ENCODE results near the gene LCN1.

Gene LCN1

DNA sequence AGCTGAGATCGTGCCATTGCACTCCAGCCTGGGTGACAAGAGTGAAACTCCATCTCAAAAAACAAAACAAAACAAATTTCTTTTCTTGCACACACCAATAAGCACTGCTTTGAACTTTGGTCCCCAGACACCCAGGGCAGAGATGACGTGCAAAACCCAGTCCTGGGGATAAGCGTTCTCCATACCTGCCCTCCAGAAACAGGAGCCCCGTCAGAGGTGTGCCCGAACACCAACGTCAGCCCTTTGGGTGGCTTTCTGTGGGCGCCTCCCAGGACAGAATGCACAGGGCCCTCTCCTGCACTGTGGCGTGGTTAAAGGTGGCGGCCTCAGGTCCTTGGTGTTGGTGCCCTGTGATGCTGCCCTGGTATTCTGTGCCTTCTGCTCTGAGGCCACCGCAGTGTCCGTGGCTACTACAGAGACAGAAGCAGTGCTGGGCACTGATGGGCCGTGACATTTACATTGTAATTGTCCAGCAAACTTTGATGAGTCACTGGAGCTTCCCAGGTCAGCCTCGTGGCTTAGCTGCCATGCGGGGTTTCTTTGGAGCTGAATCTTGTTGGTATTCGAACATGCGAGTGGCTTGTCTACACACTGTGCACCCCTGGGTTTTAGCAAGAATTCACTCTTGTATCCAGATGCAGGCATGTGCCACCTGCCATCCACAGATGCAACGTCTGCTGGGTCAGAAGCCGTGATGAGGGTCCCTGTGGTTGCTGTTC, 31.9 kb upstream of the LCN1 start:
- no peak for DNase-seq

DNA sequence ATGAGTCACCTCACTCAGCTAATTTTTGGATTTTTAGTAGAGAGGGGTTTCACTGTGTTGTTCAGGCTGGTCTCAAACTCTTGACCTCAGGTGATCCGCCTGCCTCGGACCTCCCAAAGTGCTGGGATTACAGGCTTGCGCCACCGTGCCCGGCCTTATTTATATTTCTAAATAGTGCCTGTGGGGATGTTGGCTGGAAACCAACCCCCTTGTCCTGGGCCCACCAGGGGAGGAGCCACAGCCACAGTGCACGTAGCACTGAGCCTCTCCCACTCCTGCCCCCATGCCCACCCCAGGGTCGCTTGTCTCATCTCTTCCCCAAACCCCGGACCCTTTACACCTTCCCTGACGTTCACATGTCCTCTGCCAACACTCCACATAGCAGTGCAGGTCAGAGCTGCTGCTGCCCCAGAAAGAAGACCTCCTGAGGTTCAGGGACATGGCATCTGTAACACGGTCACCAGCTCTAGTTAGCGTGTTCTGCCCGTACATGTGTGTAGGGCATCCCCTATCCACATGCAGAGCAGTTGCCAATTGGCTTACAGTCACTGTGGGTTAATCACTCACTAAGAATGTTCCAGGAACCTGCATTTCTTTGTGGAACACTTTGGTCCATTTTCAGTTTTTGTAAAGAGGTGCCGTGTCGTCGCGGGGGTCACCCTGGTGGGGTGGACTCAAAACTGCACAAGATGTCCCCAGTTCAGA, 30.9 kb upstream of the LCN1 start:
- DNase-seq: no peak

DNA sequence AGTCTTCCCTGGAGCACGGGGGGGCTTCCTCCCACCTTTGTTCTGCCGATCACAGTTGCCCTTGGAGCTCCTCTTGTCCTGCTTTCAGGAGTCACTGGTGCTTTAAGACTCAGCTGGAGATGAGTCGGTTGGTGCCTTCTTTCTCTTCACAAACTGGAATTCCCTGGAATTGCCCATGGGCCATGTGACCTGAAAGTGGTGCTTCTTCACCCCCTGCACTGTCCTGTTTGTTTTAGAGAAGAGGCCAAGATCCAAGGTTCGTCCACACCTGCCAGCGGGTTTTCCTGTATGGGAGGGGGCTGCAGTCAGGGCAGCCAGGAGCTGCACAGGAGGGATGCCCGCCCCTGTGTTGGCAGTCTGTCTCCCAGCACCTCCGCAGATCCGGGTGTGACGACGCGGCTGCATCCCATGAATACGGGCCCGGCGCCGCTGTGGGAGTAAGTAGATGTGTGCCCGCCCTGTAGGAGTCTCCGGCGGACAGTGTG, 30.2 kb upstream of the LCN1 start:
- no peak for DNase-seq

DNA sequence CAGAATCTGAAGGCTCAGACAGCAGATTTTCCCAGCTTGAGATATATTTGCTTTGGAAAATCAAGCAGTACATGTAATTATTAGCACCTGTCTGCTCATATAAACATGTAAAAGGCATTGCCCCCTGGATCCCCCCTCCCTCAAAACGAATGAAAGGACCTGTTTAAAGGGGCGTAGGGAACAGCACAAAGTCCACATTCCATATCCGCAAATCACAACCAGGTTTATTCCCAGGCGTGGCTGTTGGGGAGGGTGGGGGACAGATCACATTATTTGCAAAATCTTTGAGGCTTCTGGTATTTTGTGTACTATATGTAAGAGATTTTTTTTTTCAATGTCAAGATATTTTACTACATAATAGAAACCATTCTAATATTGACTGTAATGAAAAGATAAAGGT, 29.5 kb upstream of the LCN1 start:
- DNase-seq: no peak

DNA sequence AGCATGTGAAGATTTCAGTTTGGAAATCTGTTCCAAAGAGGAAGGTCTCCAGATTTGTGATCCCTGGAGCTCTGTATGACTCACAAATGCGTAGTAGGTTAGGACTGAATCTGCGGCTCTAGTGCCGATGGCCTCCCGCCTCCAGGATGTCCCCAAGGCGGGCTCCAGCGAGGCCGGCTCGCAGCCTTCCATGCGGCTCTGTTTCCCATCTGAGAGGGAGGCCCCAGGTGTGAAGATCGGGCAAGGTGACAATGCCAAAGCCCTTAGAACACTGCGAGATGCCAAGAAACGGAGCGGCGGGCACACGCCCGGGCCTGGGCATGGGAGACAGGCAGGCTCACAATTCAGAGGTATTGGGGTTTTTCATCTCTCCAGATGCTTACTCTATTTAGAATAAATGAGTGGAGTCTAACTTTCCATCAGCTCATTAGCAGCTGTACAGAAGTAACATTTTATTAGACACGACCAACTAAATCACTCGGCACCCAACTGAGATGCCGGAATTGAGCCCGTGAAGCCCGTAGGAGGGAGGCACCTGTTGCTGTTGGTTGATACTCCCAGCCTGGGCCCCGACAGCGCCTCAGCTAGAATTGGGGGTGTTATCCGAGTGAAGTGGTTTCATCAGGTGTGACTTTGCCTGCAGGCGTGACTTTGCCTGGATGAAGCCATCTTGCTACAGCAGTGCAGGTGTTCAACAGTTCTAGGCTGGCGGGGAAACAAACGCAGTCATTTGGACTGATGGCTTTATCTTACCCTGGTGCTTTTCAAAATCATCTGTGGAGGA, 28.2 kb upstream of the LCN1 start:
- DNase-seq: no peak

DNA sequence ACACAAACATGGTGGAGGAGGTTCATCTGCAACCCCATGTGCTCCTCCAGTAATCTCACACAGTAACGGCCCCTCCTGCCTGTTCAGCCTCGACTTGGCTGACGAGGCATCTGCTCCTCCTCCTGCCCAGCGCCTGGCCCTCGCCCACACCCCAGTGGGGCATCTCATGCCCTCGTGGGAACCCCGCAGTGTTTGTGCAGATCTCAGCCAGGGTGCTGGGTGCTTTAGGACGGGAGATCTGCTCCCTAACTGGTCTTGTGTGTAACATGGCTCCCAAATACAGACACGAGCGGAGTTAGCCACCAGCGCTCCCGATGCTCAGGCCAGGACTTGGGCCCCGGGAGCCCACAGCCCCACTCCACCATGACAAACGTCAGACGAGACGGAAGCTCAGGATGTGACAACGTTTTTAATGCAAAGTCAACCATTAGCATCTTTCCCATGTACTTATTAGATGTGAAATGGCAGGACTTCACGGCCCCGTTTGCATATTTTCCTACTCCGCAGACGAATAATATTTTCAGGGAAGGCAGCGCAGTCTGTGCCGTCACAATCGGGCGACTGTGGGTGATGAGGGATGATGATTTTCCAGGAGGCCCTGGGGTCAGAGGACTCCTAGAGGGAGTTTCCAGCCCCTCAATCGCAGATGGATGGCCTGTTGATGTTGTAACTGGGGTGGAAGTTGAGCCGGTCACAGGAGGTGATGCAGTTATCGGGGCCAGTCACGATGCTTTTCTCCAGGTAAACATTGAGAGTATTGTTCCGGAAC, 26.3 kb upstream of the LCN1 start:
- no peak for DNase-seq

DNA sequence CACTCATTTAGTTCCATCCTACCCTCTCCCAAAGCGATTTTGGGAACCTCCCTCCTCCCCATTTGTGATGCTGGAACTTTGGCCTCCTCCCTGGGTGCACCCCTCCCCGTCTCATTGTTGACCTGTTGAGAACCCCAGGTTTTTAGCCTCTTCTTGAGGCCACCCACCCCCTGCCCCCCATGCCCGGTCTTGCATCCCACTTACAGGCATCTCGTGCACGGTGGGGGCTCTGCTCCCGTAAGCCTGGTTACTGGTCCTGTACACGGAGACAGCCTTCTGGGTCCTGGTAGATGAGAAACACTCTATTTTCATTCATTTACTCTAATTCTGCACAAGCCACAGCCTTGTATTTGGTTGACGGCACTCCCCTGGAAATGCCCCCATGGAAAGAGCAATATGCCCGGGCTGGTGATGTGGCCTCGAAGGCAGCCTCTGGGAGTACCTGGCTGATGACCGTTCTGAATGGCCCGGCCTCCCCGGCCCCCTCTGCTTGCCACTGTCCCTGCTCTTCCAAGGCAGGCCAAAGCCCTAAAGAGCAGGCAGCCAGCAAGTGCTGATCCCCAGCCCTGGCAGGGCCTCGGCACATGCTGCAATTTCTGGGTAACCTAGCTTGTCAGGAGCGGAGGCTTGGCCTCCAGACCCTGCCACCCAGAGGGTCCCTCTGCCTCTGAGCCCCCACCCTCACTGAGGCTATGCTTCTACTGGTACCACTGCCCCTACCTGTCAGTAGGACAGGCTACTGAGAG, 22.7 kb upstream of the LCN1 start:
- no peak for DNase-seq

DNA sequence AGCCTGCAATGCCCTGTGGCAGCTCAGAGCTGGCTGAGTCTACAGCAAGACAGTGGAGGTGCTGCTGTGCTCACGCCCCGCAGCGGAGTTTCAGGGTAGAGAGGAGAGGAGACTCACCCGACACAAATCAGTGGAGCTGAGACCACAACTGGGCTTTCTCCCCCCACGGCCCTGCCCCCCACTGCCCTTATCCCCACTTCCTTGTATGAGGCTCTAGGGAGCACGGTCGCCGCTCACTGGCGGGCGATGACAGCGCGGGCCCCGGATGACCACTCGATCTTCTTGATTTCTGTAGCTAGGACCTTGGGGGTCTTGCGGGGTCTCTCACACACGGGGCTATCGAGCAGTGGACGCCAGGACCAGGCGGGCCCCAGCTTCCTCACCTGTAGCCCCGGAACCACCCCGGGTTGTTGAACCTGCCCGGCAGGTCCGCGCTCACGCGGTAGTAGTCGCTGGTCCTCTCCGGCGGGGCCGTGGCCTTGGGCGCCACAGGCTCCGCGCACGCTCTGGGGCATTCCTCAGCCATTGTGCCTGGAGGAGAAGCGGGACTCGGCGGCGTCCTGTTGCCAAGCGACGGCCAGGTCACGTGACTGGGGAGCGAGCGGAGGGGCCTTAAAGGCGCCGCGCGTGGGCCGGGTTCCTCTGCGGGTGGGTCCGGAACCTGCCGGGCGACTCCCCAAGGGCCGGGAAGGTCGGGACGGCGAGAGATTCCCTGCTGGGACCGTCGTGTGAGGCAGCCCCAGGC, 21.7 kb upstream of the LCN1 start:
- peak; percentile 94 for DNase-seq

DNA sequence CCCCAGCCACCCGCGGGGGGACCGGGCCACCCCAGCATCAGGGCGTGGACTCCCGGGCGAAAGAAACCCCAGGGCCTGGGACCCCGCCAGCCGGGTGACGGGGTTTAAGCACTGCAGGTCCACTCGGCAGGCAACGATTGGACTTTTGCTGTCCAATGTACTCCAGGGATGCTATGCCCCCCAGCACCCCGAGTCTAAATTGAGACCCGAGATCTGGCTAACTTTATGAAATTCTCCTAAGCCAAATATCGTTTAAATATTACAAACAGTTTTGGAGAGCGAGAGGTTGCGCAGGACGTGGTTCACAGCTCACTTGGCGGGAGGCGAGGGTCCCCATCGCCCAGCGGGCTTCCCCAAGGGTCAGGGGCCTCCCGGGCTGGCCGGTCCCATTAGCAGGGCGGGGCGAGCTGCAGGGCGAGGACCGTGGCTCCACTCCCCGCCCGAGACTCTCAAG, 21.1 kb upstream of the LCN1 start:
- DNase-seq: no peak

DNA sequence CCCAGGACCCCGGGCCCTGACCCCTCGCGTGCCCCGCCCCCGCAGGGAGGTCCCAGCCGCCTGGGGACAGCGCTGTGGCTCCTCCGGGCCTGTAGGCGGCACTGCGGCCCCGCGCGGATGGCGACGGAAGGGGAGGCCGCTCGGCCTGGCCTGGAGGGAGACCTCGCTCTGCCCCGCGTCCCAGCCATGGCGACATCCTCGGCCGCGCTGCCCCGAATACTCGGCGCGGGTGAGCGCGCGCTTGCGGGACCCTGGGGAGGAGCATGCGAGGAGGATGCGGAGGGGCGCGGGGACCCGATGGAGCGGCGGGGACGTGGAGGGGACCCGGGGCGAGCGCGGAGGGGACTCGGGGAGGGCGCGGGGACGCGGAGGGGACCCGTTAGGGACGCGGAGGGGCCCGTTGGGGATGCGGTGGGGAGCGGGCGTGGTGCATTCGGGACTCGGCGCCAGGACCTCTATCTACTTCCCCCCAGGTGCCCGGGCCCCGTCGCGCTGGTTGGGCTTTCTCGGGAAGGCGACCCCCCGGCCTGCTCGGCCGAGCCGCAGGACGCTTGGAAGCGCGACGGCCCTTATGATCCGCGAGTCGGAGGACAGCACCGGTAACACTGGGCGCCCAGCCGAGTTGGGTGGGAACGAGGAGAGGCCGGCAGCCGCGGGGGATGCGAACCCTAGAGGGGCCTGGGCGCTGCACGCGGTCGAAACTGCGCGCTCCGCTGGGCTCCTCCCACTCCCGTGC, 20.5 kb upstream of the LCN1 start, which contains the start of gene MRPS2:
MRPS2 (plus strand) TSS at position 158 of the 736 bp plus-strand sequence; CDS start at position 187, 29 bp downstream.
- peak; percentile 85 for DNase-seq

DNA sequence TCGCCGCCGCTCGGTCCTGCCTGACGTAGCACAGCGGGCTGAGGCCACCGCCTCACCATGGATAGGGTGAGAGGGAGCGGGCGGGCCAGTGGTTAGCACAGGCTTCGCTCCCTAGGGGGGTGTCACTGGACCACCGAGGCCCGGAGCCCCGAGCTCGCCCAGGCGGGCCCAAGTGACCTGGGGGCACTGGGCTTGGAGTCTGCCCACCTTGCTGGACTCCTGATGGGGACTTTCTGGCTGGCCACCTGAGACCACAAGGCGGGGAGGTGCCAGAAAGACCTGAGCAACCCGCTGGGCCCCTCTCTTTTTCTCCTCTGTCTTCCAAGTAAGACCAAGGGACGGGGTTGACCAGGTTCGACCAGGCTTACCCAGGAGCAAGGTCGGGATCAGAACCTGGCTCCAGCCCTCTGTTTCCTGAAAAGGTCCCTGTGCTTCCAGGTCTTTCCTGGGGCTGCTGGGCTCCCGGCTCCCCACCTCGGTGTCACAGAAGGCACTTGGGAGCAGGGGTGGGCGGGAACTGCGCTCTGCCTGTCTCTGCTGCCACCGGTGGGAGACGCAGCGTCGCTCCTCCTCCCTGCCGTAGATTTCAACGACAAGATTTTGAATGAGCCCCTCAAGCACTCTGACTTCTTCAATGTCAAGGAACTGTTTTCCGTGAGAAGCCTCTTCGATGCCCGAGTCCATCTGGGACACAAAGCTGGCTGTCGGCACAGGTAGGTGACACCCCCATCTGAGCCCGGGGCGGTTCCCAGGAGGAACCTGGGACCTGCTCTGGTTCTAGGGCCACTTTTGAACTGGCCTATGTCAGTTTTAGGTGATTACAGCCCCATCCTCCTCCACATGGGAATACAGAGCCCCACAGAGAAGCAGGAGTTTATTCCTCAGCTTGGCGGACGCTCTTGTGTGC, 19.7 kb upstream of the LCN1 start:
- no peak for DNase-seq

DNA sequence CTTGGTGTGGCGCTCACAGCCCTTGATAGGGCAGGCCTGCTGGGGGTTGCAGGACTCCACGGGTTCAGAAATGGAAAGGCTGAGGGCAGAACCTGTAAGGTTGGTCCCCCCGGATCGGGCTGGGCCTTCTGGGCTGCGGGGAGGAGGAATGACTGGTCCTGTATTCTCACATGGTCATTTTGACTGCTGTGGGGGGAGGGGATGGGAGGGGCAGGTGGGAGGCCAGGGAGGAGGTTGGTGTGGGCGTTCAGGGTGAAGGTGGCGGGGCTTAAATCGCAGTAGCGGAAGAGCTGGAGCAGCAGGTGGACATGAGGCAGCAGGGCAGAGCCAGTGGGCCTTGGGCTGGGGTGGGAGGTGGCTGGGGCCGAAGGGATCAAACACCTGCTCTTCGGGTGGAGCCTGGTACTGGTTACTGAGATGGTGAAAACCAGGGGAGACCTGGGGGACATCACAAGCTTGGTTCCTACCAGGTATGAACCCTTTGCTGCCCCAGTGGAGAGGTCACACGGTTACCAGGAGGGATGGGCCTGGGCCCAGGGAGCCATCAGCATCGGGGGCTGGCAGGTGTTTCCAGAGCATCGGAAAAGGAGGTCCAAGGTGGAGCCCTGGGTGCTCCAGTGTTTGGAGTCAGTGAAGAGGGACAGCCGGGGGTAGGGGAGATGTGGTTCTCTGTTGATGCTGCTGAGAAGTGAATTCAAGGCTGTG, 18.9 kb upstream of the LCN1 start:
- DNase-seq: no peak

DNA sequence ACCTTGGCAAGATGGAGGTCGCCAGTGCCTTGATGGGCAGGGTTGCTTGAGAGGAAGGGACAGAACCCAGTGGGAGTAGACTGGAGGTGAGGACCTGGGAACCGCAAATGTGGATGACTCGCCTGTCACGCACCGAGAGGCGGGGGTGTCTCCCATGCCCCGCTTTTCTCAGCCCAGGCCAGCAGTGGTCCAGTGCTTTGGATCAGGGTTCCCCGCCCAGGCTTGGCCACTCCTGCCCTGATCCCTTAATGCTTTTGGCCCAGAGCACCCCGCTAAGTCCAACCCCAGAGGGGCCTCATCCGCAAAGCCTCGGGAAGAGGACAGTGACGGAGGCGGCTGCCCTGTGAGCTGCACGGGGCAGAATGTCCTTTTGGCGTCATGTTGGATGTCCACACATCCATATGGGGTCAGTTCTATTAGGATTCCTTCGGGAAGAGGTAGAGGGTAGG, 18.3 kb upstream of the LCN1 start:
- DNase-seq: no peak

DNA sequence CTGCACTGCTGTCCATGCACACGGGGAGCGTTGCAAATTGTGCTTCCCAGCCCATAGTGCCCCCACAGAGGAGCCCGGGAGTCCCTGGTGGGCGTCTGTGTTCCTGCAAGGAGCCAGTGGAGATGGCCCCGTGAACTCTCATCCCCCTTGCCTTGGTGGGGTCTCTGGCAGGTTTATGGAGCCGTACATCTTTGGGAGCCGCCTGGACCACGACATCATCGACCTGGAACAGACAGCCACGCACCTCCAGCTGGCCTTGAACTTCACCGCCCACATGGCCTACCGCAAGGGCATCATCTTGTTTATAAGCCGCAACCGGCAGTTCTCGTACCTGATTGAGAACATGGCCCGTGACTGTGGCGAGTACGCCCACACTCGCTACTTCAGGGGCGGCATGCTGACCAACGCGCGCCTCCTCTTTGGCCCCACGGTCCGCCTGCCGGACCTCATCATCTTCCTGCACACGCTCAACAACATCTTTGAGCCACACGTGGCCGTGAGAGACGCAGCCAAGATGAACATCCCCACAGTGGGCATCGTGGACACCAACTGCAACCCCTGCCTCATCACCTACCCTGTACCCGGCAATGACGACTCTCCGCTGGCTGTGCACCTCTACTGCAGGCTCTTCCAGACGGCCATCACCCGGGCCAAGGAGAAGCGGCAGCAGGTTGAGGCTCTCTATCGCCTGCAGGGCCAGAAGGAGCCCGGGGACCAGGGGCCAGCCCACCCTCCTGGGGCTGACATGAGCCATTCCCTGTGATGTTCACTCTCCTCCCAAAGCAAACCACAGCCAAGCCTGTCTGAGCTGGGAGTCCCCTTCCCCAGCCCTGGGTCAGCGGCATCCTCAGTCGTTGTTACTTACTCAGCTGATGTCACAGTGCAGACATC, 17.6 kb upstream of the LCN1 start:
- DNase-seq: no peak

DNA sequence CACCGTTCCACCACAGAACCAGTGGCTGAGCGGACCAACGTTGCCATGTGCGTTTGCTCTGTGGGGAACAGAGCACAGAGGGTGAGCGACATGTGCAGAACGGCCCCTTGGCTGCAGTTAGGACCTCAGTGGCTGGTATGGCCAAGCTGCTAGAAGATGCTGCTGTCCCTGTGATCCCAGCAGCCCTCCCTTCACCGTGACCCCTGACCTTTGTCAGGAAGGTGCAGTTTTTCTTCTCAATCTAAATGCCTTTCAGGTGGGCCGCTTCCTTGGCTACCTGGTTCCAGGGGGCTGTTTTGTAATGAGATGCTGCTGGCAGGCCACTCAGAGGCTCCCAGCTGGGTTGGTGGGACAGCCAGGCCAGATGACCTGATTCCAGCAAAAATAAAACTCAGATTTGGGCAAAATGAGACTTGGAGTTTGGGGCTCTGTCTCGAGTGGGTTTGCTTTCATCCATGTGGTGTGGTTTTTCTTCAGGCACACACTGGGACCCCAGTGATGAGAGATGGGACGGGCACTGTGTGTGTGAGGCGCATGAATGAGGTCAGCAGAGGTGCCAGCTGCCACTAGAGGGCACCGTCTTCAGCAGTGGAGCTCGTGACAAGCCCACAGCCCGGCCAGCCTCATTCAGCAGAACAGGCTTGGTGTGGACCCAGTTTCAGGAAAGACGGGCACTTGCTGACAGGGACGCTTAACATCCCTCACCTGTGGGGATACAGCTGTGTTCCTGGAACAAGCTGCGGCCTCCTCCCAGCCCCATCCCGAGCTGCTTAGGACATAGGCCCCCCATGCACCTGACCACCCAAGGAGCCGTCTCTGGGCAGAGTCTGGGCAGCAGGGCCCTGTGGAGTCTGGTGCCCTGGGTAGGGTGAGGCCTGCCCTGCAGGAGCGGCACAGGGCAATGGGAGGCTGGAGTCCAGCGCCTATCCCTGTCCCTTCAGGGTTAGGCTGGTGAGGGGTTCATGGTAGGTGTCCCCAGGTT, 16.7 kb upstream of the LCN1 start:
- peak; percentile 67 for DNase-seq

All from CD4-positive, alpha-beta T cell treated with Interleukin-6 for 4 hours (primary cell).